Activated T-cell treated with anti-CD3 and anti-CD28 coated beads, Interleukin-2, amount 50 U/mL, for 4 hours (primary cell): ENCODE data around the gene AQP6. TPM values are rescaled to one million over a fixed set of nuclear protein-coding genes. Genes with fewer than 3 reads are reported as not detected.

Experiments used
- ATAC-seq, 2 donors: fragments of 200-7000 bp; cut with Tn5 transposase; one replicate each; pipeline ENCODE4 v1.10.0; 2021
- DNase-seq: peaks from one replicate; pipeline ENCODE4 v3.0.0-alpha.2; 2020
- H3K27me3 Mint-ChIP-seq: one replicate; pipeline ENCODE4 v1.8.0; 2021; ENCODE audit warnings: low read depth, mixed read lengths
- H3K36me3 Mint-ChIP-seq: one replicate; pipeline ENCODE4 v1.8.0; 2022; ENCODE audit warnings: mixed read lengths; ENCODE audit not compliant: insufficient read depth
- H3K4me1 Mint-ChIP-seq: one replicate; pipeline ENCODE4 v1.8.0; 2021; ENCODE audit warnings: low read depth, mixed read lengths
- H3K4me3 Mint-ChIP-seq: one replicate; pipeline ENCODE4 v1.8.0; 2021; ENCODE audit warnings: mild to moderate bottlenecking, moderate library complexity, mixed read lengths
- H3K9me3 Mint-ChIP-seq: one replicate; pipeline ENCODE4 v1.8.0; 2021; ENCODE audit warnings: mixed read lengths
- total RNA-seq, 3 donors: library from RNA; stranded (reverse); gene quantifications; one replicate each; pipeline ENCODE4 v1.2.1, GENCODE V29; 2021

The AQP6 gene
- total RNA-seq, 3 donors from 2014 or later: not detected

DNA sequence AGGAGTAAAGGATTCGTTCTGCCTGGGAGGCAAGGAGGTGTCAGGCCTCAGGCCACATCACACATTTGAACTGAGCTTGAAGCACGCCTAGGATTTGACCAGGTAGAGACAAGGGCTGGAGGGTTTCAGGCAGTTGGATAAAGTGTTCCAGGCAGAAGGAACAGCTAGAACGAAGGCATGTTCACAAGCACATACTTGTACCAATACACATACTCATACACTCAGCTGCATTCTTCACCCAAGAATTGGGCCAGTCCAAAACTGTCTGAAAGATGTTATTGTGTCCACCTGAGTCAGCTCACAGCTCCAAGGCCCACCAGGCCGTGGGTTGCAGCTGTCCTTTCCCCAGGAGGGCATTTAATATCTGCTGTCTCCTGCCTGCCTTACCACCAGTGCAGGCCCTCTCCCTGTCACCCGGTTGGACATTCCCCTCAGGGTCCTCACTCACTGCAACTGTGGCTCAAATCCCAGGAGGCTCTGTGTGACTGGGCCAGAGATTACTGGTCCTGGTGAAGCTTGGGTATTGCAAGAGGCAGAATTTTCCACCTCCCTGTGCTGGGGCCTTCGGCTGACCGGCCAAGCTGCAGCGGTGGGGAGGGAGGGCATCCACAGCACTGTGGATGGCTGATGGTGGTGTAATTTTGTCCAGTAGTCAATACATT is 35.0 kb upstream of the AQP6 start:
- Mint-ChIP-seq H3K27me3 (peaks cover 11% of the 10 kb centered on the region), H3K4me3 (no peak overlapping the region), H3K36me3 (no peaks in the 10 kb centered on the region), H3K4me1 (peaks cover 10% of the 10 kb centered on the region), H3K9me3 (no peaks in the 10 kb centered on the region)
- no peak for ATAC-seq
- no peak for DNase-seq

DNA sequence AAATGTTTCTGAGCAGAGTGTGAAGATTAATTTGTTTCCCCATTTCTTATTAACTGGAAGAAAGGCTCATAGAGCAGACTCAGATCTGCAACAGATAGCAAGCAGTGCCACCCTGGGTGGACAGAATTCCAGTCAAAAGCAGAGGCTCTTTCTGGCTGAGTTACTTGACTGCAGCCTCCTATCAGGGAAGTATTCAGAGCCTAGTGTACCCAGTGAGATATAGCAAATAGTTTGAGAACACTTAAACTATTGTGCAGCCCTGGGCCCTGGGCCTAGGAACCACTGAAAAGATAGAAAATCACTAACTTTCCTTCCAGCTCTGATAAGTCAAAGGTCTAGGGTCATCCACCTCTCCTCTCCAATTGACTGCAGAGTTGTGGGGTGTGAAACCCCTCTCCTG is 33.4 kb upstream of the AQP6 start:
- H3K9me3 Mint-ChIP-seq: no peaks in the 10 kb centered on the region
- no peak for ATAC-seq
- H3K4me3 Mint-ChIP-seq: no peak overlapping the region

DNA sequence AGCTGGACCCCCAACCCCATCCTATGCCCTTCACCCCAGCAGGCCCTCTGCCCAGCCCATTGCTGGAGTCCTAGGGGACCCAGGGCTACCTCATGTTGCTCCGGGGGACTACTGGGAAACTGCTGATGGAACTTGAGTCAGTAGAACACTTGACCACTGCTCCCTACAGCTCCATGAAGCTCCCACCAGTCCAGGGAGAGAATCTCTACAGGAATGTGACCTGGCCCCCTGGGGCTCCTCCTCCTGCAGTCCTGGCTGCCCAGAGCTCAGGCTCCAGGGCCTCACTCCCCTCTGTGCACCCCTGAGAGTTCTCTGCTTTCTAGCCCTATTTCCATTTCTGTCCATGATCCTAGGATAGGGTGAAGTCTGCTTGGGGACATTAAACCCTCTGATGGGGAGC is 33.0 kb upstream of the AQP6 start:
- Mint-ChIP-seq H3K4me3 (no peak overlapping the region), H3K4me1 (peaks cover 22% of the 10 kb centered on the region), H3K9me3 (no peaks in the 10 kb centered on the region), H3K36me3 (no peaks in the 10 kb centered on the region), H3K27me3 (peaks cover 11% of the 10 kb centered on the region)
- DNase-seq (no peak), ATAC-seq (no peak)

More for the DNA sequence above, 33.4 kb upstream of the AQP6 start:
- peaks cover 18% of the 10 kb centered on the region for H3K4me1 Mint-ChIP-seq
- no peaks in the 10 kb centered on the region for H3K36me3 Mint-ChIP-seq
- DNase-seq: no peak
- H3K27me3 Mint-ChIP-seq: peaks cover 11% of the 10 kb centered on the region

DNA sequence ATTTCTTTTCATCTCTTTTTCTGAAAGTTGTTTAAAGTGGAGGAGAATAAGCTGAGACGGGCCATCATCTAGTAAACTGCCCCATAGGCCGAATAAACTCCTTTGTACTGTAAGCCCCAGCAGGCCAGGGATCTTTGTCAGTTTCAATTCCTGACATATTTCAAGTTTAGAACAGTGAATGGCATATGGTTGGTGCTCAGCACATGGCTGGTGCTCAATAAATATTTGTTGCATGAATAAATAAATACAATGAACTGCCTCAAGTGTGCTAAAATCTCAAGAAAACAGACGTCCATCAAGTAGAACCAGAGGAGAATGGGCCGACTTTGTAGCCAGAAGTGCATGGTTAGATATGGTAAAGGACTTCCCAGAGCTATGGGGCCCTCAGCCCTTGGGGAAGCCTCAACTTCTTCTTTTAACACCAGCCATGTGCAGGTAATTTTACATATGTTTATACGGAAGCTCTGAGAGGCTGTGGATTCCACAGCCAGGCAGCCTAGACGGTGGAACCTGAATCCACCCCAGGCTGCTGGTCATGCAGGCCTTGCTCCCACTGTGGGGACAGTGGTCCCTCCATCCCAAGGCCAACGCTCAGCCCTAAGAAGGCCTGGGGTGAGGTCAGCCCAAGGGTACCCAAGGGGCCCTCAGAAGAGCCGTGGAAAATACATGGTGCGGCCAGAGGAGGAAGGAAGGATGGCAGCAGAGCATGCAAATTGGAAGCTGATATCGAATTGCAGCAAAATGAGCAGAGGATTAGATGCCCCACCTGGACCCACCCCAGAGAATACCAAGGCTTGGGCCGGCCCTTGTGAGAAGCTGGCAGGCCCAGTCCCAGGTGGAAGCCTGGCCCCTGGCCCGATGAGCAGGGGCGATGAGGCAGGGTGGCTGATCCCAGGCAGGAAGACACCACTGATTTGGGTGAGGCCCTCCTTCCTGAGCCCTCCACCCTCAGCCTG is 30.9 kb upstream of the AQP6 start:
- DNase-seq: no peak
- Mint-ChIP-seq H3K4me3 (no peak overlapping the region), H3K36me3 (no peaks in the 10 kb centered on the region), H3K27me3 (no peaks in the 10 kb centered on the region), H3K4me1 (peaks cover 38% of the 10 kb centered on the region), H3K9me3 (no peaks in the 10 kb centered on the region)
- ATAC-seq: no peak

DNA sequence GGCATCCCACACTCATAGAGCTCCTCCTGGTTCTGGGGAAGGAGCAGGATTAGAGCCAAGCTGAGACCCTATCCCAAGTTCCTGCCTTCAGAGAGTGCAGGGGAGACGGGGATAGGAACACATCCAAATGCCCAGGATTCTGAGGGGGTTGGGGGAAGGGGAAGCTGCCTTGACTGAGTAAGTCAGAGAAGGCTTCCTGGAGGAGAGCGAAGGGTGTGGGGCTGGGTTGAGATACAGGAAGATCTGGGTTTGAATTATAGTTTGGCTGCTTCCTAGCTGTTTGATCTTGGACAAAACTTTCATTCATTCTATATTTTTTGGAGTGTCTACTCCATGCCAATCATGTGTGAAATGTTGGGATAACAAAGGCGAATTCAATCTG is 30.2 kb upstream of the AQP6 start:
- ATAC-seq (no peak), DNase-seq (no peak)
- Mint-ChIP-seq H3K4me1 (peaks cover 38% of the 10 kb centered on the region), H3K9me3 (no peaks in the 10 kb centered on the region), H3K4me3 (no peak overlapping the region), H3K36me3 (no peaks in the 10 kb centered on the region), H3K27me3 (no peaks in the 10 kb centered on the region)

DNA sequence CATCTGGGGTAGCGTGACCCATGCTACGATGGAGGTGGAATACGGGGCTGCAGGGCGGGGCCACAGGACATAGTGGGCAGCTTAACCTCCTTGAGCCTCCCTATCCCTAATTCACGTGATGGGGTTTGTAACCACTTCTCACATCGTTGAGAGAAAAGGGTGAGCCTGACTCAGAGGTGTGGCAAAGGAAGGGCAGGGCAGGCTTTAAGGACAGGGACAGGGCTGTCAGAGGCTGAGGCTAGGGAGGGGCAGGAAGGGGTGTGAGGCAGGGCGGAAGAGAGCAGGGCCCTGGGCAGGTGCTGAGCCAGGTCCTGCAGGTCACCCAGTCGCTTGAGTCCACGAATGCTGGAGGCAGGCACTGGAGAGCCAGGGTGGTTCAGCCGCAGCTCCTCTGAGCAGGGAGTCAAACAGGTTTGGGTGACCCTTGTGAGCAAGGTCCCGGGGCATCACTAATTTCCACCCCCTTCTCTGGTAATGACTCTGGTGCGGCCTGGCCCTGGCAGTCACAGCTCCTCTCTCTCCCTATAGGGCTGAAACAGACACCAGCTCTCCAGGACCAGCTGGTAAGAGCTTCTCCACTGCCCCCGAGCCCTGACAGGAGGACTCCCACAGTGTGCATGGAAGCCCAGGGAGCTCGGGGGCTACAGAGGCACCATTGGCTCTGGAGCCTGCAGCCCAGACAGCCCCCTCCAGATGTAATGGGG is 29.7 kb upstream of the AQP6 start:
- DNase-seq: no peak
- Mint-ChIP-seq H3K27me3 (peaks cover under 1% of the 10 kb centered on the region), H3K9me3 (no peaks in the 10 kb centered on the region), H3K4me3 (no peak overlapping the region), H3K4me1 (peaks cover 38% of the 10 kb centered on the region), H3K36me3 (no peaks in the 10 kb centered on the region)
- ATAC-seq: no peak

DNA sequence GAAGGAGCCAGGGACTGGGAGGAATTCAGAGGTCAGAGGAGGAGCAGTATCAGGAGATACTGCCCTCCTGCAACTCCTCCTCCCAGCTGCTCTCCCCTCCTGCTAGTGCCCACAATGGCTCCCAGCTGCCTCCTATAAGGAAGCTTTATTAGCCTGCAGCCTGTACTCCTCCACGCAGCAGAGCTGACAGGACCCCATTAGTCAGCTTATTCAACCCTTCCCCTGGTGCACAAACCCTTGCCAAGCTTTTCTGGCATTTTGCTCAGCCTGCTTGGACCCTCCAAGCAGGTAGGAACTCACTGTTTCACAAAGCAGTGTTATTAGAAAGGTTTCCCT is 29.2 kb upstream of the AQP6 start:
- no peak for DNase-seq
- Mint-ChIP-seq H3K4me1 (peaks cover 38% of the 10 kb centered on the region), H3K9me3 (no peaks in the 10 kb centered on the region), H3K4me3 (no peak overlapping the region), H3K27me3 (peaks cover 2% of the 10 kb centered on the region), H3K36me3 (no peaks in the 10 kb centered on the region)
- no peak for ATAC-seq

DNA sequence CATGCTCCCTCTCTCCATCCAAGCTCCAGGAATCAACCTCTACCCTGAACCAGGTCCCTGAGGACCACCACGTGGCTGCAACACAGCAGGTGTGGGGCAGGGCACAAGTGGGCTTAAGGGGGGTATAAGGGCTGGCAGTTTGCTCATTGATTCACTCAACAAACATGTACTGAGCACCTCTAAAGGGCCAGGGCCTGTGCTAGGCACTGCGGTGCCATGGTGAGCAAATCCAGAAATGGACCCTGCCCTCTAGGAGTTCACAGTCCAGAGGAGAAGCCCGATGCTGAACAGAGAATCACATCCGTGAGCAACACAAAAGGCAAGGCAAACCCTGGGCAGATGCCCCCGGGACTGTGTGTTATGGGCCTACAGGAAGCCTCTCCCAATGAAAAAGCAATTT is 28.7 kb upstream of the AQP6 start:
- DNase-seq (no peak), ATAC-seq (no peak)
- Mint-ChIP-seq H3K4me3 (no peak overlapping the region), H3K36me3 (no peaks in the 10 kb centered on the region), H3K9me3 (no peaks in the 10 kb centered on the region), H3K4me1 (peaks cover 38% of the 10 kb centered on the region), H3K27me3 (peaks cover 2% of the 10 kb centered on the region)

DNA sequence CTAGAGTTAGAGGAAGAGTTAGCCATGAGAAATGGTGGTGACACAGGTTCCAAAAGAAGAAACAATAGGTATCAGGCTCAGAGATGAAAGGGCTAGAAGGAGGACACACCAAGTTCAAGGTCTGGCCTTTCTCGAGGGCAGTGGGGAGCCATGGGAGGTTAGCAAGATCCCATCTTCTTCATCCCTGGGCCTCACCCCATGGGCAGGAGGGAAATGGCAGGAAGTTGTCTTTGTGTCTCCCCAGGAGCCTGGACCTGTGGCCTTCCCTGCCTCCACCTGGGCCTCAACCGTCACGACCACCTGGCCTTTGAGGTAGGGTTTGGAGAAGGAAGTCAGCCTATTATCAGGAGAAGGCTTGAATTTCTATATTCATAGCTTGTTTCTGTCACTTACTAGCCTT is 28.0 kb upstream of the AQP6 start:
- H3K4me3 Mint-ChIP-seq: no peak overlapping the region
- H3K4me1 Mint-ChIP-seq: peaks cover 38% of the 10 kb centered on the region
- H3K27me3 Mint-ChIP-seq: peaks cover 2% of the 10 kb centered on the region
- no peaks in the 10 kb centered on the region for H3K36me3 Mint-ChIP-seq
- H3K9me3 Mint-ChIP-seq: no peaks in the 10 kb centered on the region
- ATAC-seq (no peak), DNase-seq (no peak)

DNA sequence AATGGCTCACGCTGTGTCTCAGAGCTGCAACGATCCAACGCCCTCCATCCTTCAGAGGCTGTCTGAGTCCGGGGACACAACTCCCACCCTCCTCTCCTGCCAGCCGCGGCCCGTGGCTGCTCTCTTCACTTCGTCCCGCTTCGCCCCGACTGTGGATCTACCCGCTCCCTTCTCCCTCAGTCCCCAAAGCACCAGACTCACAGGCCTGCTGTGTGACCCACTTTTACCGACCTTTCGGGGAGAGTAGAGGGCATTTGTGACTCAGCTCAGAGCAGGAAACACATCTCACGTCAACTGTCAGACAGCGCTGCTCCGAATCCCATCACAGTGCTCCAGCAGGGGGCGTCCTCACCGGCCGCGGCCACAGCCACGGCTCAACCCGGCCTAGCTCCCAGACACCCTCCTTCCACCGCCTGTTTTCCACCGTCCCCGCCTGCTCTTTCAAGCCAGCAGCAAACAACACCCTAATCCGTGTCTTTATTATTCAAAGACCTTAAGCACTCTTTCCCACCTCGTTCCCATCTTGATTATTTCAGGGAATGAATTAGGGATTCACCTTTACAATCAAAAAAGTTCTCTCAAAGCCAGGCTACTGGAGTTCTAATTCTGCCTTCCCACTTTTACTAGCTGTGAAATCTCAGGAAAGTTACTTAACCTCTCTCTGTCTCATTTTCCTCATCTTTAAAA is 27.2 kb upstream of the AQP6 start:
- Mint-ChIP-seq H3K27me3 (peaks cover 2% of the 10 kb centered on the region), H3K9me3 (no peaks in the 10 kb centered on the region), H3K4me3 (peak overlapping the region; percentile 78), H3K36me3 (no peaks in the 10 kb centered on the region), H3K4me1 (peaks cover 38% of the 10 kb centered on the region)
- DNase-seq (peak; percentile 88), ATAC-seq (peak; percentile 97 to 99)

DNA sequence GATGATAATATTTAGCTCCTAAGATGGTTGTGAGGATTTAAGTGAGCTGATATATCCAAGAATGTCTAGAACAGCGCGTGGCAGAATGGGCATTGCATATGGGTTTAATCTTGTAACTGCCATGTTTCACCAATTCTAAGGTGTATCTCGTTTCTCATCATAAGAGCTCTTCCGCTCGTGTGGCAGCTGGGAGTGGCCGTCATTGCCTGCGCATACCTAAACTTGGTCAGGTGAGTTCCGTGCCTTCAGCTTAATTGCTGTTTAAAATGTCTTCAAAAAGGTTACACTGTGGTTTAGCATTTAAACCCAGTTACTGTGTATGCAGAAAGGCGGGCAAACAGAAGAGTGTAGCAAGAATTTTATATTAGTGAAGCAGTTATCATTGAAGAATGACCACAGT is 26.7 kb upstream of the AQP6 start:
- Mint-ChIP-seq H3K36me3 (no peaks in the 10 kb centered on the region), H3K4me3 (peak overlapping the region; percentile 78), H3K27me3 (peaks cover 2% of the 10 kb centered on the region), H3K9me3 (no peaks in the 10 kb centered on the region), H3K4me1 (peaks cover 38% of the 10 kb centered on the region)
- ATAC-seq (no peak), DNase-seq (no peak)

DNA sequence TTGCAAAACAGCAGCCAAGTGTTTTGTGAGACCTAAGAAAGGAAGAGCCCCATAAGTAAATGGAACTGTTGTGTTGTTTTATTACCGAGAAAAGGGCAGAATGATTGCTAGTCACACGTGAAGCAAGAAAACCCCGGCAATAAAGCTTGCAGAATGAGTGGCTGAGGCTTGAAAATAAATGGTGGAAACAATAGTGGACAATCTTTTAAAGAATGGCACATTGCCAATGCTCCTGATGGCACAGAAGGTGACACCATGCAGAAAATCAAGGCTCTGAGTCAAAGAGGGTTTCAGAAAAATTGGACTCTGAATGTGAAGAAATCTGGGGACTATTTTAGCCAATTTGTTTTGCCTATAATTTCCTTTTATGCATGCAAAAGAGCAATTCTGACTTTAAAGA is 26.2 kb upstream of the AQP6 start:
- ATAC-seq (no peak), DNase-seq (no peak)
- no peaks in the 10 kb centered on the region for H3K36me3 Mint-ChIP-seq
- peaks cover 2% of the 10 kb centered on the region for H3K27me3 Mint-ChIP-seq
- H3K4me3 Mint-ChIP-seq: no peak overlapping the region
- peaks cover 37% of the 10 kb centered on the region for H3K4me1 Mint-ChIP-seq
- H3K9me3 Mint-ChIP-seq: no peaks in the 10 kb centered on the region

DNA sequence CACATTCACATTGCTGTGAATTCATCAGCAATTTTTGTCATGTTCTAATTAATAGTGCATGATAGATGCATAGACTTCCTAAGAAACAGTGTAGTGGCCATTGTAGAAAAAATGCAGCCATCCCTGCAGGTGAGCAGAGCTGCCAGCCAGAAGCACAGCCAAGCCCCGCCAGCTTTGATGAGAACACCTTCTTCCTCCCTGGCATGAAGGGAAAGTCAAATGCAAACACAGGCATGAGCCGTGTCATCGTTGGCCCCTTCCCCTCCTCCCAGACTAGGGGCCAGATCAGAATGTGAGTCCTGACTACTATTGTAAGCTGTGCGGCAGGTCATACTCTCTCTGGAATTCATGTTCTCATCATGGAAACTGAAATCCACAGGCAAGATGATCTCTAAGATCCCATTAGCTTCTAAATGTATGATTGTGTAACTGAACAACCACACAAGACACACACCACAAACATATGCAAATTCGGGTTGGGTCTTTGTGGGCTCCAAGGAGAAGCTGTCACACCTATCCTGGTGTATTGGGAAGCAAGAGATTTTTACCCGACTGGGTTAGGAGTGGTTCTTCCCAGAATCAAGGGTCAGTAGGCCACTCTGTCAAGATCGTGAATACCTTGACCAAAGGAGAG is 25.0 kb upstream of the AQP6 start:
- no peaks in the 10 kb centered on the region for H3K36me3 Mint-ChIP-seq
- peaks cover 2% of the 10 kb centered on the region for H3K27me3 Mint-ChIP-seq
- H3K9me3 Mint-ChIP-seq: no peaks in the 10 kb centered on the region
- DNase-seq: no peak
- H3K4me1 Mint-ChIP-seq: peaks cover 29% of the 10 kb centered on the region
- ATAC-seq: no peak
- H3K4me3 Mint-ChIP-seq: no peak overlapping the region
